Panc1 (cell line): Measurements from ENCODE around the gene SUPT20HL1. TPM values are rescaled to one million over a fixed set of nuclear protein-coding genes. Genes with fewer than 3 reads are reported as not detected.
"Not testable (repeated sequence)": the region's sequence is repeated elsewhere in the genome, so short reads cannot be mapped to it uniquely, and the experiment has no call there.

Experiments
- ATAC-seq: fragments of 200-7000 bp; cut with Tn5 transposase; 2 replicates; pipeline ENCODE4 v1.9.1; 2020; ENCODE audit warnings: mild to moderate bottlenecking, moderate library complexity
- BruUV-seq: library from RNA; stranded (reverse); fragments of 400-500 nt; replicated peaks from 2 replicates; lab custom pipeline; 2021; lab: Mats Ljungman, UMichigan
- CTCF ChIA-PET: fragments of 300-600 bp; sonication (Branson Sonifier 250); formaldehyde crosslinking; loops from one replicate; lab custom pipeline; 2022; ENCODE audit warnings: antibody characterized with exemption; lab: Charles Lee
- POLR2A ChIA-PET: fragments of 300-600 bp; sonication (Branson Sonifier 250); formaldehyde crosslinking; loops from one replicate; lab custom pipeline; 2022; ENCODE audit warnings: antibody characterized with exemption; lab: Charles Lee
- DNase-seq: peaks from one replicate; pipeline ENCODE4 v3.0.0-alpha.2; 2010; ENCODE audit warnings: low read depth, low spot score
- H3K27ac ChIP-seq: 2 replicates; pipeline ENCODE4 v1.5.1; 2011; ENCODE audit warnings: mild to moderate bottlenecking, low read length, inconsistent platforms
- H3K27me3 ChIP-seq: fragments of 200-500 bp; sonication (Bioruptor generic); 2 replicates; pipeline ENCODE4 v1.6.0; 2014; ENCODE audit warnings: low read length, inconsistent platforms; ENCODE audit not compliant: control insufficient read depth, insufficient read depth
- H3K36me3 ChIP-seq: fragments of 200-500 bp; sonication (Bioruptor generic); 2 replicates; pipeline ENCODE4 v1.5.1; 2014; ENCODE audit warnings: inconsistent platforms, mild to moderate bottlenecking, low read length, moderate library complexity; ENCODE audit not compliant: control insufficient read depth, insufficient read depth
- H3K4me1 ChIP-seq: 2 replicates; pipeline ENCODE4 v1.5.1; 2011; ENCODE audit warnings: inconsistent platforms, mild to moderate bottlenecking, low read length, moderate library complexity; ENCODE audit not compliant: control insufficient read depth, insufficient read depth
- H3K4me3 ChIP-seq, 2 experiments: 2 replicates each; pipeline ENCODE4 v1.5.1; 2011 to 2012; ENCODE audit warnings: low read depth in 2 of 2, low read length in 2 of 2, mild to moderate bottlenecking in 2 of 2, inconsistent platforms in 1 of 2, moderate library complexity in 1 of 2
- H3K9me3 ChIP-seq: fragments of 200-500 bp; sonication (Bioruptor generic); 2 replicates; pipeline ENCODE4 v1.5.1; 2014; ENCODE audit warnings: low read depth, mild to moderate bottlenecking, inconsistent platforms, low read length, moderate library complexity; ENCODE audit not compliant: control insufficient read depth, insufficient read depth
- CTCF ChIP-seq: fragments of 450-650 bp; IDR thresholded peaks from 2 replicates; pipeline ENCODE4 v1.5.1; 2017; ENCODE audit warnings: mild to moderate bottlenecking
- POLR2AphosphoS5 ChIP-seq: IDR thresholded peaks from 2 replicates; pipeline ENCODE4 v1.6.1; 2012; ENCODE audit warnings: mild to moderate bottlenecking, low read depth, low read length, moderate library complexity
- REST ChIP-seq, 2 experiments: IDR thresholded peaks; 2 replicates each; pipeline ENCODE4 v1.6.1; 2011 to 2012; ENCODE audit warnings: low read depth in 2 of 2, control low read depth in 1 of 2, low read length in 1 of 2, mild to moderate bottlenecking in 1 of 2, moderate library complexity in 1 of 2; ENCODE audit not compliant: insufficient read depth in 1 of 2
- SIN3A ChIP-seq: IDR thresholded peaks from 2 replicates; pipeline ENCODE4 v1.6.1; 2012; ENCODE audit warnings: low read depth, mild to moderate bottlenecking, low read length, moderate library complexity, borderline replicate concordance; ENCODE audit not compliant: insufficient read depth
- TCF7L2 ChIP-seq: IDR thresholded peaks from 2 replicates; pipeline ENCODE4 v1.6.1; 2011; ENCODE audit warnings: mild to moderate bottlenecking, low read depth, low read length, inconsistent platforms
- in situ Hi-C: cut with HindIII; loops from 2 replicates; pipeline ENCODE4 v1.10.0; 2016; ENCODE audit warnings: low sequenced_read_pairs, low pct_unique_long_range_greater_than_20kb
- intact Hi-C: fragments of 100-400 bp; cut with micrococcal nuclease; formaldehyde crosslinking; loops from one replicate; pipeline ENCODE4 v1.10.0; 2022; ENCODE audit not compliant: unreplicated experiment
- total RNA-seq: library from RNA; stranded (reverse); gene quantifications from one replicate; pipeline ENCODE4 v1.2.1, GENCODE V29; 2021; ENCODE audit not compliant: unreplicated experiment

Gene SUPT20HL1
- total RNA-seq, 1 experiment from 2014 or later = not detected

GRCh38 chrX:24364326-24364725 is 3.9 kb downstream of the SUPT20HL1 start:
- ATAC-seq = no peak
- no peaks in the 10 kb centered on the region for H3K9me3 ChIP-seq

DNA sequence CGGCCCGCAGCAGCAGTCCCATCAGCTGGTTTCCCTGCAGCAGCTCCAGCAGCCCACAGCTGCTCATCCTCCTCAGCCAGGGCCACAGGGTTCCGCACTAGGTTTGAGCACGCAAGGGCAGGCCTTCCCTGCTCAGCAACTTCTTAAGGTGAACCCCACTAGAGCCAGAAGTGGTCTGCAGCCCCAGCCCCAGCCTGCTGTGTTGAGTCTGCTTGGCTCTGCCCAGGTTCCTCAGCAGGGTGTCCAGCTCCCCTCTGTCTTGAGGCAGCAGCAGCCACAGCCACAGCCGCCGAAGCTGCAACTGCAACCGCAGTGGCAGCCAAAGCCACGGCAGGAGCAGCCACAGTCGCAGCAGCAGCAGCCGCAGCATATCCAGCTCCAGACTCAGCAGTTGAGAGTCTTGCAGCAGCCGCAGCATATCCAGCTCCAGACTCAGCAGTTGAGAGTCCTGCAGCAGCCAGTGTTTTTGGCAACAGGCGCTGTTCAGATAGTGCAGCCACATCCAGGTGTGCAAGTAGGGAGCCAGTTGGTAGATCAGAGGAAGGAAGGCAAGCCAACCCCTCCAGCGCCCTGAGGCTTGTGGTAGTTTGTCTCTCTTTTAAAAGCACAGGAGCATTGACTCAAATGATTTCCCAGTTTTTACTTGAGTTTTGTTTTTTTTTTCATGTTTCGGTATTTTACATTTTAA is 4.6 kb downstream of the SUPT20HL1 start:
- BruUV-seq = no TSS peak
- intact Hi-C loops = no loop called here
- Histone ChIP-seq H3K4me1 (no peaks in the 10 kb centered on the region), H3K4me3 (no peak overlapping the region), H3K27me3 (no peaks in the 10 kb centered on the region), H3K36me3 (no peaks in the 10 kb centered on the region), H3K9me3 (no peaks in the 10 kb centered on the region), H3K27ac (no peak overlapping the region)
- ChIA-PET CTCF (no interaction called here), POLR2A (no interaction called here)
- TF ChIP-seq POLR2AphosphoS5 (no peak), TCF7L2 (no peak), REST (IDR thresholded peaks at IDR 0.05; ENCODE audit: insufficient read depth in 1 of 2, low read depth in 2 of 2, low read length in 1 of 2) (no peak), CTCF (no peak)
- in situ Hi-C loops = no loop called here
- DNase-seq = no peak
- no peak for ATAC-seq

More at GRCh38 chrX:24364326-24364725, 3.9 kb downstream of the SUPT20HL1 start:
- H3K27ac ChIP-seq = no peak overlapping the region
- no peaks in the 10 kb centered on the region for H3K27me3 ChIP-seq
- ChIA-PET POLR2A (interaction anchor here (0.7 kb wide), 1 partner anchor 118 kb away, joined by 9 read pairs; no protein-coding TSS in a partner anchor), CTCF (no interaction called here)
- TF ChIP-seq CTCF = no peak
- no peak for TF ChIP-seq SIN3A
- TF ChIP-seq POLR2AphosphoS5 = no peak
- no peak for TF ChIP-seq TCF7L2
- no peak for TF ChIP-seq REST (IDR thresholded peaks at IDR 0.05; ENCODE audit: insufficient read depth in 1 of 2, low read depth in 2 of 2, low read length in 1 of 2)
- no peak overlapping the region for H3K4me3 ChIP-seq
- no peaks in the 10 kb centered on the region for H3K36me3 ChIP-seq
- BruUV-seq = no TSS peak
- DNase-seq = no peak
- in situ Hi-C loops (no loop called here), intact Hi-C loops (no loop called here)
- no peaks in the 10 kb centered on the region for H3K4me1 ChIP-seq

DNA sequence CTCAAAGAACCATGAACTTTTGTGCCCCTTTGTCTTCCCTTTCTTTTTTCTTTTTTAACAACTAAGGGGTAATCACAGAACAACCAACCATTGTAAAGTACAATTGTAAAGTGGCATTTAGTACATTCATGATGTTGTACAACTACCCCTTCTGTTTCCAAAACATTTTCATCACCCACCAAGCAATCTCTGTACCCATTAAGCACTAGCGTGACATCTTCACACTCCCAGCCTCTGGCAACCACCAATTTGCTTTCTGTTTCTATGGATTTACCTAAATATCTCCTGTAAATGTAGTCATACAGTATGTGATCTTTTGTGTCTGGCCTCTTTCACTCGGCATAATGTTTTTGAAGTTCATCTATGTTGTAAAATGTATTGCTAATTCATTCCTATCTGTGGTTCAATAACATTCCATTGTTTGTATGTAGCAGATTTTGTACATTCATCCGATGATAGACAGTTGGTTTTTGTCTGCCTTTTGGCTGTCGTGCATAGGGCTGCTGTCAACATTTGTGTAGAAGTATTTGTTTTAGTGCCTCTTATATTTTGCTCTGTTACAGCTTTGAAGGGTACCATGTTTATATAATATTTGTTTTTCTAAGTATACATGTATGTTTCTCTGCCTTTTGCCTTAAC is 6.4 kb downstream of the SUPT20HL1 start:
- intact Hi-C loops, H3K4me1 ChIP-seq, BruUV-seq, ATAC-seq, H3K9me3 ChIP-seq, CTCF ChIA-PET, POLR2A ChIA-PET, H3K27me3 ChIP-seq, H3K27ac ChIP-seq, H3K36me3 ChIP-seq, in situ Hi-C loops, H3K4me3 ChIP-seq, DNase-seq: not testable (repeated sequence)
